Non-pigmented ciliary epithelial cell (primary cell): ENCODE results near the gene DPH6.
"Not testable (repeated sequence)": the region's sequence is repeated elsewhere in the genome, so short reads cannot be mapped to it uniquely, and the experiment has no call there.

Experiments used
- DNase-seq: peaks from one replicate; pipeline ENCODE4 v3.0.0-alpha.2; 2010; ENCODE audit warnings: low read depth

Gene DPH6

DNA sequence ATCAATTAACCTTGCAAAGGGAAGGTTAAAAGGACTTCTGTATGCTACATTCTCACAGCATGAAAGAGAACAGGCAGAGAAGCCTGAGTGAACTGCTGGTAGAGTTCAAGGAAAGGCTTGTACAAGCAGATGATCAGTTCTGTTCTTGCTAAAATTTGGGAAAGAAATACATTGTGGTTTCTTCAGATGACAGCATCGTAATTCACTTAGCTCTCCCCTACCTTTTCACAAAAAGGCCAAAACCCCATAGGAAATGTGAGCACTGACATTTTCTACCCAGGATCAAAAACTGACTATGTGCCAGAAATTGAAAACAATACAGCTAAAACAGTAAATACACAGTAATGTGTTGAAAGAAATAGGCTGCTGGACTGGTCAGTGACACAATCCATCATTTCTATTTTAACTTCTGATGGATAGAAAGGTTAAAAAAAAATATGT, 216.4 kb downstream of the DPH6 start:
- DNase-seq, result no peak

DNA sequence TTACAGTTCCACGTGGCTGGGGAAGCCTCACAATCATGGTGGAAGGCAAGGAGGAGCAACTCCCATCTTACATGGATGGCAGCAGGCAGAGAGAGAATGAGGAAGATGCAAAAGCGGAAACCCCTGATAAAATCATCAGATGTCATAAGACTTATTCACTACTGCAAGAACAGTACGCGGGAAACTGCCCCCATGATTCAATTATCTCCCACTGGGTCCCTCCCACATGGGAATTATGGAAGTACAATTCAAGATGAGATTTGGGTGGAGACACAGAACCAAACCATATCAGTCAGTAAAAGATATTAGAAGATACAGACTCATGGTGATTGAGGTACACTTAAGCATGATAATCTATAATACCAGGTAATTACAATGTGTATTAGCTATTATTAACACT, 217.1 kb downstream of the DPH6 start:
- not testable (repeated sequence) for DNase-seq

DNA sequence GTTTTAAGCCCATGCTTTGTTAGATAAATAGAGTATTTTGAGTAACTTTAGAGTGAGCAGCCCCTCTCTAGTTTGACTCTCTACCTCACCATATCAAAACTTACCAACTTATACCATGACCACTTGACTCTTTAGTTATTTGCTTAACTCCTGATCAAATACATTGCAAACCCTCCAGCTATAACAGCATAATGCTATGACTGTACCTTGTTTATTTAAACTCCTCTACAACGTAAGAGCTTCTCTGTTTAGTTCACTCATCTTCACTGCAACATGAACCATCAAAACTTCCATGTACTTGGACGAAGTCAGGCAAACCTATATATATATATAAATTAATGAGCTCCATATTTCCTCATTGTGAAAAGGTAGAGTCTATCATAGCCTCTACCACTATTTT, 218.2 kb downstream of the DPH6 start:
- no peak for DNase-seq

DNA sequence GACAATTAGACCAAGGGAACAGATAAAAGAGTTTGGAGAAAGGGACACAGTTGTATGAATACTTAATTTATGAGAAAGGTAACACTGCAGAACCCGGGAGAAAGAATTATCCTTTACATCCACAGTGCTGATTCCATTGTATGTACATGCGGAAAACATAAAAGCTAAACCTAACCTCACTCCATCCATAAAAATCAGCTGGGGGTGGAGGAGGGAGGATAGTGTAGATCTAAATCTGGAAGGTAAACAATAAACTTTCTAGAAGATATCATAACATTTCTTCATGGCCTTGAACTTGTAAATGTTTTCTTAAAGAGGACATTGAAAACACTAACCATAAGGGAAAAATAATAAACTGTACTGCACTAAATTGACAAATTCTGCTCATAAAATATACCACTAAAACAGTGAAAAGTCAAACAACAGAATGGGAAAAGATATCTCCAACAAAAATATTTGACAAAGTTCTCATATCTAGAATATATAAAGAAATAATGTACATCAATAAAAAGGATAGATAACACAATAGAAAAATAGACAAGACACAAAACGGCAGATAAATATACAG, 220.5 kb downstream of the DPH6 start:
- DNase-seq, result no peak

DNA sequence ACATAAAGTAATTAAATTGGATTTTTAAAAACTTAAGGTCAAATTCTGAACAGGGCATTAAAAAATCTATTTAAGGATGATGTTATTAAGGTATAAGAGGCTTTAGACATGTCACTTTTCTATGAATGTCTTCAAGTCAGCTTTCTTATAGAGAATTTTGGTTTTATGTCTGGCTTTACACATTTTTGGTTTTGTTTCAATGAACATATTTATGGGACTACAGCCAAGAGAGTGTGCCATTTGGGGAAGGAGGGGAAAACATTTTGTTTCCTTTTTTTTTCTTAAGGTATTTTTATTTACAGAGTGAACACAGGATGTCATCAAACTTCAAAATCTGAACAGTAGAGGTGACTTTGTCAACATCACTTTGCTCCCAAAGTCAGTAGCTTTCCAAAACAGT, 222.8 kb downstream of the DPH6 start:
- DNase-seq, result no peak

DNA sequence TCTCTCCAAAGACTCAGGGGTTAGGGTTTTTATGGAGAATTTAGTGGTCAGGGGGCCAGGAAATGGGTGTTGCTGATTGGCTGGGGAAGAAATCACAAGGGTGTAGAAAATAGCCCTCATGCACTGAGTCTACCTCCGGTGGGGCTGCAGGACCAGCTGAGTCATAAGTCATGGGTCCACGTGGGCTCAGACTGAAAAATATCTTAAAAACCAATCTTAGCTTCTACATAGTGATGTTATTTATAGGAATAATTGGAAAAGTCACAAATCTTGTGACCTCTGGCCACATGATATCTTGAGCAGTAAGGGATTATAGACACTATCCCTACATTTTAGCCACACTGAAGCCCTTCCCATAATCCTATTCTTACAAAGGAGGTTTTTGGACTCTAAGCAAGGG, 224.0 kb downstream of the DPH6 start:
- DNase-seq, result no peak

DNA sequence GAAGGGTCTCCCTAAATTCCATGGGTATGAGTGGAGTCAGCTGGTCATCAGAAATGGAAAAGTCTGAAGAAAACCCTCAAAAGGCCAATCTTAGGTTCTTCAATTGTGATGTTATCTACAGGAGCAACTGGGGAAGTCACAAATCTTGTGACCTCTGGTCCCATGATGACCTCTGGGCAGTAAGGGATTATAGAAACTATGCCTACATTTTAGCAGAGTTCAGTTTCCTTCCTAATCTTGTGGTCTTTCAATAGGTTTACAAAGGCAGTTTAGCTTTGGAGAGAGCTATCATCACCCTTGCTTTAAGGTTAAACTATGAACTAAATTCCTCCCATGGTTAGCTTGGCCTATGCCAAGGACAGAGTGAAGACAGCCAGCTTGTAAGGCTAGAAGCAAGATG, 225.1 kb downstream of the DPH6 start:
- no peak for DNase-seq
